PC-3 (cell line): Measurements from ENCODE around the gene GORASP1. TPM values are rescaled to one million over a fixed set of nuclear protein-coding genes. Genes with fewer than 3 reads are reported as not detected.
A peak's percentile ranks its signal among the peaks of the same experiment; 100 is the strongest.

Experiments
- ATAC-seq: fragments of 200-7000 bp; cut with Tn5 transposase; 2 replicates; pipeline ENCODE4 v1.9.1; 2020; ENCODE audit warnings: mild to moderate bottlenecking, moderate library complexity
- BruUV-seq: library from RNA; stranded (reverse); fragments of 400-500 nt; replicated peaks from 2 replicates; lab custom pipeline; 2021; lab: Mats Ljungman, UMichigan
- CTCF ChIA-PET: fragments of 300-600 bp; sonication (Branson Sonifier 250); formaldehyde crosslinking; loops from one replicate; lab custom pipeline; 2022; ENCODE audit warnings: antibody characterized with exemption; lab: Charles Lee
- POLR2A ChIA-PET: fragments of 300-600 bp; sonication (Branson Sonifier 250); formaldehyde crosslinking; loops from one replicate; lab custom pipeline; 2022; ENCODE audit warnings: antibody characterized with exemption; ENCODE audit not compliant: unreplicated experiment; lab: Charles Lee
- DNase-seq: peaks from one replicate; pipeline ENCODE4 v3.0.0-alpha.2; 2015
- H2AFZ ChIP-seq: fragments of 300-600 bp; sonication (generic); 2 replicates; pipeline ENCODE4 v1.6.0; 2016; ENCODE audit warnings: antibody characterized with exemption, low read length
- H3F3A ChIP-seq: fragments of 300-600 bp; sonication (generic); one replicate; pipeline ENCODE4 v1.6.0; 2017; ENCODE audit warnings: antibody characterized with exemption, low read length, control low read depth, mild to moderate bottlenecking; ENCODE audit not compliant: unreplicated experiment
- H3K27ac ChIP-seq: fragments of 300-600 bp; sonication (generic); 2 replicates; pipeline ENCODE4 v1.5.1; 2016; ENCODE audit warnings: mild to moderate bottlenecking, low read length
- H3K27me3 ChIP-seq: fragments of 300-600 bp; sonication (generic); 2 replicates; pipeline ENCODE4 v1.6.1; 2016; ENCODE audit warnings: low read length, mixed read lengths
- H3K36me3 ChIP-seq: fragments of 300-600 bp; sonication (generic); 2 replicates; pipeline ENCODE4 v1.6.1; 2016; ENCODE audit warnings: low read depth, mixed run types, low read length, mixed read lengths
- H3K4me1 ChIP-seq: fragments of 300-600 bp; sonication (generic); 2 replicates; pipeline ENCODE4 v1.5.1; 2016; ENCODE audit warnings: low read length; ENCODE audit not compliant: insufficient read depth
- H3K4me2 ChIP-seq: fragments of 300-600 bp; sonication (generic); 2 replicates; pipeline ENCODE4 v1.6.0; 2016; ENCODE audit warnings: low read length
- H3K4me3 ChIP-seq: fragments of 300-600 bp; sonication (generic); 2 replicates; pipeline ENCODE4 v1.5.1; 2016; ENCODE audit warnings: mild to moderate bottlenecking, low read length, mixed read lengths
- H3K79me2 ChIP-seq: fragments of 300-600 bp; sonication (generic); 2 replicates; pipeline ENCODE4 v1.6.1; 2017; ENCODE audit warnings: low read length, mixed read lengths
- H3K9ac ChIP-seq: fragments of 300-600 bp; sonication (generic); 2 replicates; pipeline ENCODE4 v1.6.0; 2016; ENCODE audit warnings: mild to moderate bottlenecking, low read length
- H3K9me2 ChIP-seq: fragments of 300-600 bp; sonication (generic); replicated peaks from 2 replicates; pipeline ENCODE4 v1.6.1; 2016; ENCODE audit warnings: mixed run types, low read length, mixed read lengths
- H3K9me3 ChIP-seq: fragments of 300-600 bp; sonication (generic); 2 replicates; pipeline ENCODE4 v1.6.1; 2016; ENCODE audit warnings: low read length, mixed read lengths
- H4K20me1 ChIP-seq: fragments of 300-600 bp; sonication (generic); 2 replicates; pipeline ENCODE4 v1.6.1; 2016; ENCODE audit warnings: low read length, mixed read lengths
- CTCF ChIP-seq: fragments of 300-600 bp; sonication (generic); conservative IDR thresholded peaks from 2 replicates; pipeline ENCODE4 v1.5.1; 2017; ENCODE audit warnings: antibody characterized with exemption, low read depth, mild to moderate bottlenecking, low read length
- EZH2 ChIP-seq: fragments of 300-600 bp; sonication (generic); IDR thresholded peaks from one replicate; pipeline ENCODE4 v1.6.1; 2017; ENCODE audit warnings: antibody characterized with exemption, mild to moderate bottlenecking, low read length; ENCODE audit not compliant: unreplicated experiment
- EZH2phosphoT487 ChIP-seq: fragments of 300-600 bp; sonication (generic); IDR thresholded peaks from 2 replicates; pipeline ENCODE4 v1.6.1; 2018; ENCODE audit warnings: mild to moderate bottlenecking, antibody characterized with exemption, low read length, borderline replicate concordance
- intact Hi-C: fragments of 100-400 bp; cut with micrococcal nuclease; formaldehyde crosslinking; loops from 2 replicates; pipeline ENCODE4 v1.9.0; 2023
- total RNA-seq: library from RNA; depleted of rRNA; stranded (reverse); fragments of >200 nt; gene quantifications from 2 replicates; pipeline ENCODE4 v1.2.3, GENCODE V29; 2014

The GORASP1 gene
- total RNA-seq, 1 experiment from 2014 or later: 47.4 TPM

- H3K9ac ChIP-seq: no peak overlapping the region
- H3K79me2 ChIP-seq: no peaks in the 10 kb centered on the region
- no peaks in the 10 kb centered on the region for H3K27me3 ChIP-seq
- no TSS peak for BruUV-seq
- ATAC-seq: no peak
- no peaks in the 10 kb centered on the region for H3K9me3 ChIP-seq
- intact Hi-C loops: loop anchor here (10.0 kb wide), 1 partner anchor 257 kb away; the partner anchor contains the start of gene SLC25A38
- TF ChIP-seq EZH2phosphoT487 (no peak), CTCF (no peak), EZH2 (no peak)
- no peak overlapping the region for H3K4me3 ChIP-seq
- no peak overlapping the region for H3K4me2 ChIP-seq
- no peaks in the 10 kb centered on the region for H3K9me2 ChIP-seq
- ChIA-PET CTCF (no interaction called here), POLR2A (no interaction called here)
- H3K36me3 ChIP-seq: no peaks in the 10 kb centered on the region
- no peak for DNase-seq
- H3K4me1 ChIP-seq: peaks cover 40% of the 10 kb centered on the region
- H3F3A ChIP-seq: no peaks in the 10 kb centered on the region
- no peak overlapping the region for H2AFZ ChIP-seq
- H3K27ac ChIP-seq: no peak overlapping the region
- no peaks in the 10 kb centered on the region for H4K20me1 ChIP-seq
Measured at GRCh38 chr3:39127908-39128304, 20.5 kb upstream of the GORASP1 start.

GRCh38 chr3:39127269-39127907, 20.0 kb upstream of the GORASP1 start:
- DNase-seq (no peak), ATAC-seq (no peak)
- H3K4me2 ChIP-seq: no peak overlapping the region
- no peak overlapping the region for H3K4me3 ChIP-seq
- no peaks in the 10 kb centered on the region for H4K20me1 ChIP-seq
- no TSS peak for BruUV-seq
- H3K9me3 ChIP-seq: no peaks in the 10 kb centered on the region
- peaks cover 35% of the 10 kb centered on the region for H3K4me1 ChIP-seq
- no peaks in the 10 kb centered on the region for H3F3A ChIP-seq
- no peaks in the 10 kb centered on the region for H3K36me3 ChIP-seq
- TF ChIP-seq CTCF: no peak
- no peak for TF ChIP-seq EZH2
- no peak for TF ChIP-seq EZH2phosphoT487
- ChIA-PET CTCF (interaction anchor here (3.3 kb wide), 1 partner anchor 161 kb away, joined by 24 read pairs; no protein-coding TSS in a partner anchor), POLR2A (no interaction called here)
- no peak overlapping the region for H3K27ac ChIP-seq
- H2AFZ ChIP-seq: no peak overlapping the region
- H3K79me2 ChIP-seq: no peaks in the 10 kb centered on the region
- no peaks in the 10 kb centered on the region for H3K27me3 ChIP-seq
- H3K9me2 ChIP-seq: no peaks in the 10 kb centered on the region
- H3K9ac ChIP-seq: no peak overlapping the region
- intact Hi-C loops: loop anchor here (10.0 kb wide), 1 partner anchor 257 kb away; the partner anchor contains the start of gene SLC25A38

GRCh38 chr3:39126532-39127071, 19.2 kb upstream of the GORASP1 start:
- Histone ChIP-seq H3K4me2 (peak overlapping the region; percentile 73), H3K4me3 (0 out of 2 replicates have a peak overlapping the region, but pooled peaks have one; percentile 27)
- POLR2A ChIA-PET: no interaction called here

More at GRCh38 chr3:39126532-39127071, 19.2 kb upstream of the GORASP1 start:
- no TSS peak for BruUV-seq
- Histone ChIP-seq H2AFZ (no peak overlapping the region), H3K9me3 (no peaks in the 10 kb centered on the region), H4K20me1 (no peaks in the 10 kb centered on the region), H3F3A (no peaks in the 10 kb centered on the region), H3K9ac (no peak overlapping the region), H3K9me2 (no peaks in the 10 kb centered on the region), H3K36me3 (no peaks in the 10 kb centered on the region), H3K27me3 (no peaks in the 10 kb centered on the region), H3K4me1 (peaks cover 30% of the 10 kb centered on the region), H3K27ac (peak overlapping the region; percentile 53), H3K79me2 (no peaks in the 10 kb centered on the region)
- peak; percentile 60 for DNase-seq
- ATAC-seq: peak; percentile 39
- TF ChIP-seq EZH2phosphoT487 (no peak), CTCF (peak; percentile 73), EZH2 (no peak)
- intact Hi-C loops: loop anchor here (1.0 to 10.0 kb wide), 6 partner anchors 14 to 258 kb away; partner anchors contain the start of genes GORASP1, SLC25A38 and TTC21A
- CTCF ChIA-PET: interaction anchor here (0.7 to 3.3 kb wide), 3 partner anchors 24 to 167 kb away, joined by 3 to 24 read pairs (median 7); no protein-coding TSS in a partner anchor
